Measurements from ENCODE around the gene C16orf74. TPM values are rescaled to one million over a fixed set of nuclear protein-coding genes. Genes with fewer than 3 reads are reported as not detected.

The C16orf74 gene
- total and polyA plus RNA-seq, 2 of the 13 experiments (the other 11 are each of a cell fraction or from before 2014, with no cell fraction given): 0.13 to 0.29 TPM

DNA sequence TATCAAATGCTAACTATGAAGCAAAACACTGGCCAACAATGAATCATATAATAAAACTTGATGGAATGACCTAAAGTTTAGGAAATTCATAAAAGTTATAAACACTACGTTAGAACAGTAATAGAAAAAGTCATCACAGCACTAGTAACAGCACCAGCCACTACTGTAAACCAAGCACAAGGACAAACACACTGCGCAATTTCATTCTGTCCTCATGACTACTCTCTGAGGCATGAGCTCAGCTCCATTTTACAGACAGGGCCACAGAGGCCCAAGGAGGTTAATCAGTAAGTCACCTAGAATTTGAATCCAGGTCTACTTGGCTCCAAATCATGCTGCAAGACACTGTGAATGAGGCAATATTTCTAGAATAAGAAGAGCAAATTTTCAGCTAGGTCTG, 35.0 kb upstream of the C16orf74 start:
- H4K20me1 ChIP-seq (ENCODE audit: insufficient read depth, low read length): peaks cover 25% of the 10 kb centered on the region
- H3K4me3 ChIP-seq (replicated peaks in 1 of 3; ENCODE audit: insufficient read depth in 1 of 3, low read depth in 2 of 3, low read length in 3 of 3): no peak overlapping the region
- H2AFZ ChIP-seq (ENCODE audit: low read length): no peak overlapping the region
- in situ Hi-C loops (cut with HindIII; ENCODE audit: extremely low pct_ligation_motif_present, low pct_unique_long_range_greater_than_20kb): no loop called here
- peaks cover 22% of the 10 kb centered on the region for H3K79me2 ChIP-seq (ENCODE audit: insufficient read depth, low read length)
- H3K36me3 ChIP-seq (replicated peaks in 1 of 2; ENCODE audit: control insufficient read depth in 1 of 2, insufficient read depth in 2 of 2, low read length in 2 of 2): peaks cover 34 to 70% of the 10 kb centered on the region in 2 experiments
- H3K27ac ChIP-seq (ENCODE audit: extremely low read length, insufficient read depth, low read length): no peak overlapping the region
- H3K4me2 ChIP-seq (ENCODE audit: low read depth, low read length): no peak overlapping the region
- 99% methylated on average over 2 of the region's 2 CpGs for WGBS (ENCODE audit: low lambda C conversion rate)
- no peak overlapping the region for H3K9ac ChIP-seq (ENCODE audit: insufficient read depth, low read depth, low read length)
- BruUV-seq (replicated peaks): no TSS peak
- DNase-seq (ENCODE audit: low spot score) (no peak), ATAC-seq (no peak), FAIRE-seq (no peak)
- intact Hi-C loops (cut with micrococcal nuclease; ENCODE audit: unreplicated experiment): no loop called here
- TF ChIP-seq ZNF792 (CRISPR knock-in tag; IDR thresholded peaks at IDR 0.05) (no peak), ZNF629 (CRISPR knock-in tag; conservative IDR thresholded peaks at IDR 0.05) (peak; percentile 72), ZNF720 (CRISPR knock-in tag; IDR thresholded peaks at IDR 0.05) (no peak)
- ChIA-PET CTCF (ENCODE audit: low intra/inter-chr PET ratio, low total read pairs) (no interaction called here), POLR2A (no interaction called here)
- H3K9me3 ChIP-seq (ENCODE audit: low read length): no peaks in the 10 kb centered on the region
- peaks cover 32% of the 10 kb centered on the region for H3K4me1 ChIP-seq (ENCODE audit: insufficient read depth, low read length)
- H3K27me3 ChIP-seq (ENCODE audit: control insufficient read depth in 1 of 2, insufficient read depth in 2 of 2, low read length in 2 of 2): no peaks in the 10 kb centered on the region

DNA sequence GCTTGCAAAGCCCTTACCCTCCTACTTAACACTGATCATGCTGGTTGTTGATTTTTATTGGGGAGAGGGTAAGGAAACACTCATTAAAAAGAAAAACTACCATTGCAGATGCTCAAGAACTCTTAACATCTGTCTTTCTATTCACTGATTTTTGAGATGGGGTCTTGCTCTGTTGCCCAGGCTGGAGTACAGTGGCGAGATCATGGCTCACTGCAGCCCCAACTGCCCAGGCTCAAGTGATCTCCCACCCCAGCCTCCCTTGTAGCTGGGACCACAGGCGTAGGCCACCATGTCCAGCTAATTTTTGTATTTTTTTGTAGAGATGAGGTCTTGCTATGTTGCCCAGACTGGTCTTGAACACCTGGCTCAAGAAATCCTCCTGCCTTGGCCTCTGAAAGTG, 33.9 kb upstream of the C16orf74 start:
- peaks cover 14% of the 10 kb centered on the region; the same call in 1 of the 2 replicates for H4K20me1 ChIP-seq (ENCODE audit: insufficient read depth, low read length)
- H3K36me3 ChIP-seq (replicated peaks in 1 of 2; ENCODE audit: control insufficient read depth in 1 of 2, insufficient read depth in 2 of 2, low read length in 2 of 2): peaks cover 44 to 75% of the 10 kb centered on the region in 2 experiments
- intact Hi-C loops (cut with micrococcal nuclease; ENCODE audit: unreplicated experiment): no loop called here
- H3K4me1 ChIP-seq (ENCODE audit: insufficient read depth, low read length): peaks cover 25% of the 10 kb centered on the region
- no peak overlapping the region for H3K9ac ChIP-seq (ENCODE audit: insufficient read depth, low read depth, low read length)
- ATAC-seq: no peak
- in situ Hi-C loops (cut with HindIII; ENCODE audit: extremely low pct_ligation_motif_present, low pct_unique_long_range_greater_than_20kb): no loop called here
- 95% methylated on average over 2 of the region's 2 CpGs for WGBS (ENCODE audit: low lambda C conversion rate)
- no peak overlapping the region for H3K4me2 ChIP-seq (ENCODE audit: low read depth, low read length)
- H3K27ac ChIP-seq (ENCODE audit: extremely low read length, insufficient read depth, low read length): no peak overlapping the region
- no peak overlapping the region for H2AFZ ChIP-seq (ENCODE audit: low read length)
- BruUV-seq (replicated peaks): no TSS peak
- POLR2A ChIA-PET: no interaction called here
- H3K79me2 ChIP-seq (ENCODE audit: insufficient read depth, low read length): peaks cover 12% of the 10 kb centered on the region
- no peak for DNase-seq (ENCODE audit: low spot score)
- CTCF ChIA-PET (ENCODE audit: low intra/inter-chr PET ratio, low total read pairs): no interaction called here
- no peak overlapping the region for H3K4me3 ChIP-seq (replicated peaks in 1 of 3; ENCODE audit: insufficient read depth in 1 of 3, low read depth in 2 of 3, low read length in 3 of 3)
- no peaks in the 10 kb centered on the region for H3K27me3 ChIP-seq (ENCODE audit: control insufficient read depth in 1 of 2, insufficient read depth in 2 of 2, low read length in 2 of 2)
- FAIRE-seq: no peak
- no peaks in the 10 kb centered on the region for H3K9me3 ChIP-seq (ENCODE audit: low read length)
- no peak for TF ChIP-seq MTA3 (CRISPR knock-in tag; IDR thresholded peaks at IDR 0.05)
- TF ChIP-seq, protein P1, sequence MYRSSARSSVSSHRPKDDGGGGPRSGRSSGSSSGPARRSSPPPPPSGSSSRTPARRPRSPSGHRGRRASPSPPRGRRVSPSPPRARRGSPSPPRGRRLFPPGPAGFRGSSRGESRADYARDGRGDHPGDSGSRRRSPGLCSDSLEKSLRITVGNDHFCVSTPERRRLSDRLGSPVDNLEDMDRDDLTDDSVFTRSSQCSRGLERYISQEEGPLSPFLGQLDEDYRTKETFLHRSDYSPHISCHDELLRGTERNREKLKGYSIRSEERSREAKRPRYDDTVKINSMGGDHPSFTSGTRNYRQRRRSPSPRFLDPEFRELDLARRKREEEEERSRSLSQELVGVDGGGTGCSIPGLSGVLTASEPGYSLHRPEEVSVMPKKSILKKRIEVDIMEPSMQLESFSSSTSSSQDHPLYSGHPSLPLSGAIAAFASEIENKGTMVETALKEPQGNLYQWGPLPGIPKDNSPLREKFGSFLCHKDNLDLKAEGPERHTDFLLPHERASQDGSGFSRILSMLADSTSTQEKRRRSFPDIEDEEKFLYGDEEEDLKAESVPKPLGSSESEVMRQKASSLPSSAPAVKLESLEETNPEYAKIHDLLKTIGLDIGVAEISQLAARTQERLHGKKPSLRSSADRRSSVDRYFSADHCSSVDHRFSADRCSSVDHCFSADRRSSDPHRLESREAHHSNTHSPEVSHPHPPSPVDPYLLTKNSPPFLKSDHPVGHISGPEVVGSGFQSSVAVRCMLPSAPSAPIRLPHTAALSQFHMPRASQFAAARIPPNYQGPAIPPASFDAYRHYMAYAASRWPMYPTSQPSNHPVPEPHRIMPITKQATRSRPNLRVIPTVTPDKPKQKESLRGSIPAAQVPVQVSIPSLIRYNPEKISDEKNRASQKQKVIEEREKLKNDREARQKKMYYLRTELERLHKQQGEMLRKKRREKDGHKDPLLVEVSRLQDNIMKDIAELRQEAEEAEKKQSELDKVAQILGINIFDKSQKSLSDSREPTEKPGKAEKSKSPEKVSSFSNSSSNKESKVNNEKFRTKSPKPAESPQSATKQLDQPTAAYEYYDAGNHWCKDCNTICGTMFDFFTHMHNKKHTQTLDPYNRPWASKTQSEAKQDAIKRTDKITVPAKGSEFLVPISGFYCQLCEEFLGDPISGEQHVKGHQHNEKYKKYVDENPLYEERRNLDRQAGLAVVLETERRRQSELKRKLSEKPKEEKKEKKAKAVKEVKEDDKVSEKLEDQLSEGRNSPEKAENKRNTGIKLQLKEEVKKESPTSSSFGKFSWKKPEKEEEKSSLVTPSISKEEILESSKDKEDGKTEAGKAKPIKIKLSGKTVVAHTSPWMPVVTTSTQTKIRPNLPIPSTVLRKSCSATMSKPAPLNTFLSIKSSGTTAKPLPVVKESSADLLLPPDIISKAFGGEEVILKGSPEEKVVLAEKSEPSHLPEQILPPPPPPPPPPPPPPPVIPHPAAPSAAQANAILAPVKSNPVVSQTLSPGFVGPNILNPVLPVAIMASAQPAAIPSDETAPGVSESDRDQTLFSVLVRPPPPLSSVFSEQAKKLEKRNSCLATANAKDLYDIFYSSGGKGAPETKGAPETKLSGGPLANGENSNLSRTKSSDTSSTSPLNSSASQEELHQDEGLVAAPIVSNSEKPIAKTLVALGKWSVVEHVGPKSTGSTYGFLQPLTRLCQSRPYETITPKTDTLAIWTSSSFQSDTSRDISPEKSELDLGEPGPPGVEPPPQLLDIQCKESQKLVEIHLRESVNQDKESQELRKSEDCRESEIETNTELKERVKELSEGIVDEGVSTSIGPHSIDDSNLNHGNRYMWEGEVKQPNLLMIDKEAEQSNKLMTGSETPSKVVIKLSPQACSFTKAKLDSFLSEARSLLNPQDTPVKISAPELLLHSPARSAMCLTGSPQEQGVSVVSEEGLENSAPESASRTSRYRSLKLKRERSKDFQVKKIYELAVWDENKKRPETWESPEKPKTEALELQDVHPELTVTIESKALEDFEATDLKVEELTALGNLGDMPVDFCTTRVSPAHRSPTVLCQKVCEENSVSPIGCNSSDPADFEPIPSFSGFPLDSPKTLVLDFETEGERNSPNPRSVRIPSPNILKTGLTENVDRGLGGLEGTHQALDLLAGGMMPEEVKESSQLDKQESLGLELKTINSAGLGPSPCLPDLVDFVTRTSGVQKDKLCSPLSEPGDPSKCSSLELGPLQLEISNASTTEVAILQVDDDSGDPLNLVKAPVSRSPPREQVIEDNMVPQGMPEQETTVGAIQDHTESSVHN (CRISPR knock-in tag; IDR thresholded peaks at IDR 0.05): no peak
